Left renal pelvis (tissue), 4 donors: ENCODE data around the gene WWOX. TPM values are rescaled to one million over a fixed set of nuclear protein-coding genes. Genes with fewer than 3 reads are reported as not detected.
"Not testable (repeated sequence)": the region's sequence is repeated elsewhere in the genome, so short reads cannot be mapped to it uniquely, and the experiment has no call there.

Experiments used
- DNase-seq, 4 donors: peaks; one replicate each; pipeline ENCODE4 v3.0.0-alpha.2; 2013; ENCODE audit warnings: low read depth in 4 of 4, low spot score in 3 of 4
- polyA plus RNA-seq, 4 donors: library from polyadenylated mRNA; unstranded; fragments of 120-200 nt; gene quantifications; one replicate each; pipeline ENCODE4 v1.2.1, GENCODE V29; 2013; ENCODE audit not compliant: insufficient read length in 4 of 4

Gene WWOX
- polyA plus RNA-seq, 4 donors = 19.6 to 43.2 (median 39.7) TPM

DNA sequence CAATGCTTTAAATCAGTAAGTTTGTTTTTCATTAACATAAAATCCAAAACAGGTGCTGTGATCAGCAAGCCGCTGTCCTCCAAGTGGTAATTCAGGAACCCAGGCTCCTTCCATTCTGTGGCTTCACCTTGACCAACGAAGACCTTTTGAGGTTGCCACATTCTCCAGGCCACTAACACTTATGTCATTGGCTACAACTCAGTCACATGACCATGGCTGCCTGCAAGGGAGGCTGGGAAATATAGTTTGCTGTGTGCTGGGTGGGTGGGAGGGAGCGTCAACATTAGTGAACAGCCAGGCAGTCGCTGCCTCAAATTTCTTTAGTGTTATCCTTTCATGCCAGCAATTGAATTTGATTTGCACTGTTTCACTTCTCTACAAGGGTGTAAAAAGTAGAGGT, 951.9 kb downstream of the WWOX start:
- DNase-seq = no peak

DNA sequence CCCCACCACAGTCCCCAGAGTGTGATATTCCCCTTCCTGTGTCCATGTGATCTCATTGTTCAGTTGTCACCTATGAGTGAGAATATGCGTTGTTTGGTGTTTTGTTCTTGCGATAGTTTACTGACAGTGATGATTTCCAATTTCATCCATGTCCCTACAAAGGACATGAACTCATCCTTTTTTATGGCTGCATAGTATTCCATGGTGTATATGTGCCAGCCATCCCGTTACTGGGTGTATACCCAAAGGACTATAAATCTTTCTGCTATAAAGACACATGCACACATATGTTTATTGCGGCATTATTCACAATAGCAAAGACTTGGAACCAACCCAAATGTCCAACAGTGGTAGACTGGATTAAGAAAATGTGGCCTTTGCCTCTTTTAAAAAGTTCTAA, 952.7 kb downstream of the WWOX start:
- DNase-seq = not testable (repeated sequence)

DNA sequence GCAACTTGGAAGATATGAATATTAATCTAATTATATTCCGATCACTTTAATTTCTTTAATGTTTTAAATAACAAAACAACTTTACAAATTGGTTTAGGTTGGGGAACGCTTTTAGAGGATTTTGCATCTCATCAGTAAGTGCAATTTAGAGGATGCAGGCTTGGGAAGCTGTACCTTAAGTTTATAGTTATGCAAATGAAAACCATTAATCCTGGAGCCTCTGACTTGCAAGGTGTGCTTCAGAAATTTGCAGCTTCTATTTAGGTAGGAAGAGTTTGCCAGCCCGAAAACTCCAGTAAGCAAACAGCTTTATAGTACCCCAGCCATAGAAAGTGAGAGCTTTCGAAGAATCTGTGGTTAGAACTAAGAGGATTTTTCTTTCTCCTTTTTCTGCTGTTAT, 954.1 kb downstream of the WWOX start:
- DNase-seq = no peak

DNA sequence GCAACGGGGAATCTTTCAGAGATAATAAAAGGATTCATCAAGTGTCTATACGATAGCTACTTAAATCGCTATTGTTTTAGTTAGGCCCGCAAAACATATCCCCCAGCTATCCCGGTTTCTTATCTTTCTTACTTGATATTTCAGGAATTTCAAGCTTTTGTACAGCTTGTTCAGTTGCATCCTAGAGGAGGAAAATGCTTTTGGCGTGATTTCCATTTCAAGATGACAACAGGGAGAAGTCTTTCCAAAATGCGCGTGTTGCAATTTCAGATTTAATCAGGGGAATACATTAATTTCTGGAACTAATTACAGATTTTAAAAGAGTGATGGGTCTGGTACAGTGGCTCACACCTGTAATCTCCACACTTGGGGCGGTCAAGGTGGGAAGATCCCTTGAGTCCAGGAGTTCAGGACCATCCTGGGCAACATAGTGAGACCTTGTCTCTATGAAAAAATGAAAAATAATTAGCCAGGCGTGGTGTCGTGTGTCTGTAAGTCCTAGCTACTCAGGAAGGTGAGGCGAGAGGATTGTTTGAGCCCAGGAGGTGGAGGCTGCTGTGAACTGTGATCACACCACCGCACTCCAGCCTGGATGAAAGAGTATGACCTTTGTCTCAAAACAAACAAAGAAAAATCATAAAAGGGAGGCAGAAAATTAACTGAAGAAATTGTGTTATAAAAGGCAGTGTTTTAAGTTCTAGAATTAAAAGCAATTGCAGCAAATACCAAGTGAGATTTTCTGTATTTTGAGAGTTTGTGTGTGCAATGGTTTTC, 954.9 kb downstream of the WWOX start:
- no peak for DNase-seq

DNA sequence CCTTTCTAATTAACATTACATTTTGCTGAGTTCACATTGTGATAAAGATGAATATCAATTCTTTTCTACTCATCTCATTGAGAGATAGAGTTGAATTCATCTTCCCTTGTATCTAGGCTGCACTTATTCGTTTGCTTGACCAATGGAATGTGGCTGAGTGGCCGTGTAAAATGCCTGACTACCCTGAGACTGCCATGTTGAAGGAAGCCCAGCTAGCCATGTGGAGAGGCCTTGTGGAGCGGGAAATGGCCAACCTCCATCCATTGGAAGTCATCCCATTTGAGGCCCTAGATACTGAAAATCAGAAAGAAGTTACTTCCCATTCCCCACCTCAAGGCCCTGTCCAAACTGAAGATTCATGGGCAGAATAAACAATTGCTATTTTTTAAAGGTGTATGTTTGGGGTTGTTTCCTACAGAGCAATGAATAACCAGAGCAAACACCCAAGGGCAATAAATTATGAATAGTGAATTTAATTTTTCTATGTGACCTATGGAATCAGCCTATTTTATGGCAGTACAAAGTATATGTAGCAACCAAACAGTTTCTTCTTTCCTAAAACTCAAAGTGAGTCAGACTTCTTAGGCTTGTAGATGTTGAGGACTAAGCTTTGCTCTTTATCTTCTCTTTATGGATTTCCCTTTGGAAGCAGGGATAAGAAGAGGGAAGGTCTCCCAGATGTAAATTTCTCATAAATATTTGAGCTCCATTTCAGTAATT, 956.0 kb downstream of the WWOX start:
- no peak for DNase-seq

DNA sequence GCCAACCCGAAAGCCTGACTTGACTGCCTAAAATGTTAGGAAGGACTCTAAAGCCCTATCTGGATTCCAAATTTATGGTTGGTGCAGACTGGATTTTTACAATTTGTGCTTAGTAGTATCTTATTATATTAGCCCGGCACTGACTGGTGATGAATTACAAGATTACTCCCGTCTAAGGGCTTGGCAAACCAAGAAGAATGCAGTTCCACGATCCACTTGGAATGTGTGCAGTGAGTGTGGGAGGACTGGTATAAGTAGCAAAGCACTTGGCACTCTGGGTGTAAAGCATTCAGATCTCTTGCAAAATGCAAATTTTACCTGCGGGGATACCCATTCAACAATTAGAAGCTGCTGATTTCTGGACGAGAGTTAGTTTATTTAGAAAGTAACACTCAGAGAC, 961.7 kb downstream of the WWOX start:
- DNase-seq = no peak

DNA sequence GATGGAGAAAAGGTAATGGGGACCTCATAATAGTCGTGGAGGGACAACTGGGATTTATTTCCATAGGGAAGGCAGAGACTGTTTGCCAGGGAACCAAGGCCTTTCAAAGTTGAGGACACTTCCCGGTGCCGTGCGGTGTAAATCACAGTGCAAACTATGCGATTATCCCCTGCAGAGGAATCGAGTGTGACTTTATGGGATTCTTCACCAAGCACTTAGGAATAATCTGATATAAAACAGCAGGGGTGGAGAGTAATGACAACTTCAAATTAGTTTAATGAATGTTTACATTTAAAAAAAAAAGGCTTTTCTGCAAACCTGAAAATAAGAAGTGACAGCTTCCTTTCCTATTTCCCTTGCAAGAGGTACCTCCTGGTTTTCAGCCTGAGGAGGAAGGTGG, 962.9 kb downstream of the WWOX start:
- no peak for DNase-seq

DNA sequence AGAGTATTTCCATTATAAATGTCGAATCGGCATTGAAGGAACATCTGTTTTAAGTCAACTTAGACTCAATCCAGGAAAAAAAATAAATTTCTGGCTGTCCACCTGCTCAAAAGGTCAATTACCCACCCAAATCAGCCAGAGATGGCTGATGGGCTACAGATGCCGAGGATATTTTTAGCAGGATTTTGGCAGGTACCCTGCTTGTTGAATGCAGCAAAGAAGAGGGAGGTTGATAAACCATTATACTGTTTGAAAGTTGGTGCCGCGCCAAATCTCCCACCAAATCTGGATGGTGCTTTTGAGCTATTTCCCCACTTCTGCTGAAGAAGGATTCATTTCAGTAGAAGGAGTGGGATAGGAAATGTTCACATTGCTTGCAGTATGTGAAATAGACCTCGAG, 963.4 kb downstream of the WWOX start:
- no peak for DNase-seq

DNA sequence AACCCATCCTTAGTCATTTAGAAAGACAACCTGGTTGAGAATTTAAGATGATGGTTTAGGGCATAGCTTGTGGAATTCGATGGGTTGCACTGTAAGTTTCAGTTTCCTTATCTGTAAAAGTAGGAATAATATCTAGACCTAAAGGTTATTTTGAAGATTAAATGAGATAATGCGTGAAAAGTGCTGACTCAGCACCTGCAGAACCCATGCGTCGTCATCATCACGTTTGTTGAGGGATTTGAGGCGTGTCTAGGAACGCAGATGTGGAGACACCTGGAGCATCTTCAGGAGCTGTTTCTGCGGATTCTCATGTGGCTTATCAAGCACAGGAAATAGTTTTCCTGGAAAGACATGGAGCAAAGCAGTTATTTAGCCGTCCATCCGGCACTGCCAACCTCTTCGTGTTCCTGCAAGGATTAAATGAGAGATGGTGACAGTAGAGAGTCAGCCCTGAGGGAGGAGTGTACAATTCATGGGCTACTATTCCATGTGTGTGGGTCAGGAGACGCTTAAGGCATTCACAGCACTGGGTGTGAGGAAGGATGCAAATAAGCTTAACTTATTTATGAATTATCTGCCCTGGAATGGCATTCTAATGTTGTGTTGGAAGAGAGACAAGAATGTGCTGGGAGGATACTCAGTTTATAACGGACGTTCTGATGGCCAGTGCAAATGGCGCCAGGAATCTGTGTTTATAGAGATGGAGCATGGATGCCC, 965.0 kb downstream of the WWOX start:
- DNase-seq = no peak

DNA sequence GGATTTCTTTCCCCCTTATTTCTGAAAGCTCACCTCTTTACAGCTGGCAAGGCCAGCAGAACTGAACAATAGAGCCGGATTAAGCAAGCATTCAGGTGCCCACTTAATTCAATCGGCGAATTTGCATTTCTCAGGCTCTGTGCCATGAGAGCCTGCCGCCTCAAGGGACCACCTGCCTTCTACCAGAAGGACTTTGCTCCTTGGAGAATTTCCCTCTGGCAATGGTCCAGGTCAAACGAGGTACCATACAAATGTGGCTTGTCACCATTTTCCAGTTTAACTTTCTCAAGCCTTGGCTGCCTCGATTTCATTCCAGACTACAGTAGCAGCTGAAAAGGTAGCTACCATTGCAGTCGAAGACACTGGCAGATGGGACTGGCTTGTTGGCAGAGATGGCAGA, 967.1 kb downstream of the WWOX start:
- no peak for DNase-seq

DNA sequence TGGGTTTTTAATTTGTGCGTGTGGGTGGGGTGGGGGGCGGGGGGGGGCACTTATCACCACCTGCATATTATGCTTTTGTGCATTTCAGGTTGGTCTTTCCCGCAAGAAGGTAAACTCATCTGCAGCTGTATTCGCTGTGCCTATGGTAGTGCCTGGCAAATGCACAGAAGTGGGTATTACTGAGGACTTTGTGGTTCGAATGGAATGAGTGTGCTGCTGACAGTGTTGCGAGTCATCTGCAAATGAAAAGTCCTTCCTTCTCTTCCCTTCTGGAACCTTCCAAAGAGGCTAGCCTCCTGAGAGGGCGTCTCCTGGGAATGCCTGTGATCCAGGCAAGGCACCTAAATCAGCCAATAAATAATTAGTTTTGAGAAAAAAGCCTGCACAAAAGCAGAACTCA, 968.1 kb downstream of the WWOX start:
- DNase-seq = no peak

DNA sequence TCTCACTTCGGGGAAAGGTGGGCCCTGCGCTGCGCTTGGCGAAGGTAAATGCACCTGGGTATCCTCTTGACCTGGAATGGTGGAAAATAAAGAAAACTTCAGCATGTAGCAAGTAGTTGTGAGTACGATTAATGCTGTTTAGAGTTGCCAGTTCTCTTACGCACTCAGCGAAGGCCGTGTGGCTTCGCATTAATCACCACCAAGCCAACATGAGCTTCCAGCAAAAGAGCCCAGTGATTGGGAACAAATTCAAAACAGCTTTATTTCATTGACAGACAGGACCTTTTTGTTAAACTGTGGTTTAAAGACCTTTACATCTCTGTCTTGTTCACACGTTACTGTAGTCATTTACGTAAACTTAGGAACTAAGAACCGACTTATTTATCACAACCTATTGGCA, 969.7 kb downstream of the WWOX start:
- no peak for DNase-seq

DNA sequence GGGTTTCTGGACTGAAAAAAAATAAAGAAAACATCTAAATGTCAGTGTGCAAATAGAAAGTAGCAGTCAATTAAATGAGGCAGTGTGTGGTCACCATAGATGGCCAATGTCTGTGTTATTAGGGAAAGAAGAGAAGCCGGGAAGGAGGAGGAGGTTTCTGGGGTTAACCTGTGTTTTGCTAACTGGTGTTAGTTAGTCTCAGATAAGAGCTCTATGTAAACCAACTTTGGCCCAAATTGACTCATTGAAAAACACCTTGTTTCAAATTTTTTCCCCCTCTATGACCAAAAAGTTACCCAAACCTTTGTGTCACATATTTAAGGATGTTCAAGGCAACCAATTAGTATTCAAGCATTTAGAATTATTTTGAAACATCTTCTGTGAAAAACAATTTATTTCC, 970.2 kb downstream of the WWOX start:
- no peak for DNase-seq

DNA sequence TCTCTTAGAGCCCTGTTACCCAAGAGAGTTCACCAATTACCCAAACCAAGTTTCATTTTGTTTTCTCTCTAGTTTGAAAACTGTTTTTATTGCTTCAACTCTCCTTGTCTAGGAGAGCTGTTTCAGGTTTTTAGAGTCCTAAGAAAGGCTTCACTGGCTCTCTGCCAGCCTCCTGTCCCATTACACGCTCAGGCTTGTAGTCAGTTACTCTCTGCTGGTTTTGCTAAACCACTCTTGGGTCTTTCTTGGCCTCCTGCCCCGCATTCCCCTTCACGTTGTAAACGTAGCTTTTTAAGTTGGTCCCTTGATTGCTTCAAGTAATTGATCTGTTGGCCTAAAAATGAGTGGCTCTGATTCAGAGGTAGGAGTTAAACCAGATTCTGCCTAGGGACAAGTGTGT, 972.0 kb downstream of the WWOX start:
- no peak for DNase-seq

DNA sequence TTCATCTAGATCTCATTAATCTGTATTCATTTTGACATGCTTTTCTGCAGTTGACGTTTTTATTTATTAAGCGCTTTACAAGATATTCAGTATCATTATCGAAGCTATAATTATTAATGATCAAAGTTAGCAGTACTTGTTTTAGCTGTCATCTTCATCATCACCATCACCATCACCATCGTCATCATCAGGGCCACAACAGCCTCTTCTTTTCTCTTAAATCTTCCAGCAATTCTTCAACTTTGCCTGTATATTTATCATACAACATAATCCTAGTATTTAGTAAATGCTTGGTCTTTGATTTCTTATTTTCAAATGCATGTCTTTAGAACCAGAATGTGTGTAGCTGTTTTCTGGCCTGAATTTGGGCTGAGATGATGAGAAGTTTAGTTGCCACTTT, 973.1 kb downstream of the WWOX start:
- no peak for DNase-seq

DNA sequence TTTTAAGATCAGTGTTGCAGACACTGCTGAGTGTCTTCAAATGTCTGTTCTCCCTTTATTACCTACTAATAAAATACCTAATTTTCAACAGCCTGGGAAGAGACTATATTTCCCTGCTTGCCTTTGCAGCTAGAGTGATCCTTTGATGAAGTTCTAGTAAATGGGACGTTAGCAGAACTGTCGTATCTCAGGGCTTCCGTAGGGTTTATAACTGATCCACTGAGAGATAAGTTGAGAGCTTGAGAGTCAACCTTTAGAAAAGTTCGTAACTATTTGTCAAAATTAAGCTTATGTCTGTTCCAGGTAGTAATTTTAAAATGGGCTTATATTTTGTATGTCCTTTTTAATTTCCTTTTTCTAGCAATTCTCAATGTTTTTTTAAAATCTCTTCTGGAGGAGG, 974.1 kb downstream of the WWOX start:
- DNase-seq = no peak

DNA sequence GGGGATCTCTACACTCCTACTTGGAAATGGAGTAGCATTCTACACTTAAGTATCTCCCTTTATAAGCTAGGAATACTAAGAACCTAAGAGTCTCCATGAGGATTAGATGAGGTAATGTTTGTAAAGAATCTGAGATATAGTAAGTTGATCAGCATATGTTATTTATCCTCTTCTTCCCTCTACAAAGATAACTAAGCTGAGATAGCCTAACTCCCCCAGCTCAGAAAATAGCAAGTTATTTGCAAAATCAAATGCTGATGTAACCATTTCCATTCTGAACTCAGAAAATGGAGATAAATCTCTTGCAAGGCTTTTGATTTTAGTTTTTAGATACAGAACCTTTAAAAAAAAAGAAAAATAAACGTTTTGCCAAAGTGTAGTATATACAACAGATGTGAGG, 975.1 kb downstream of the WWOX start:
- no peak for DNase-seq

DNA sequence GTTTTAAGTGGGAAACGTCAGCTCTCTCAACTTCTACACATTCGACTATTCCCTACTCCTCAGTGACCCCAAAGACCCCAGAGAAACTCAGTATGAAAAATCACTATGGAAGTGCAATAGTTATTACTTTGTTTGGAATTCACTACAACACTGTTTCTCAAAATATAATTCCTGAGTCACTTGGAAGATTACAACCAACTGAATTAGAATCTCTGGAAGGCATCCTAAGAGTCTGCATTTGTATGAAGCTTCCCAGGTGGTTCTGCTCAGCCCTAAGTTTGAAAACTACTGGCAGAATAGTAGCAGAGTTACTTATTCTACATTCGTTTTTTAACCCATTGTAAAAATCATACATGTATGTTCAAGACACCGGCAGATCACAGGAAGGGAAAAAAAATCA, 975.5 kb downstream of the WWOX start:
- DNase-seq = no peak

DNA sequence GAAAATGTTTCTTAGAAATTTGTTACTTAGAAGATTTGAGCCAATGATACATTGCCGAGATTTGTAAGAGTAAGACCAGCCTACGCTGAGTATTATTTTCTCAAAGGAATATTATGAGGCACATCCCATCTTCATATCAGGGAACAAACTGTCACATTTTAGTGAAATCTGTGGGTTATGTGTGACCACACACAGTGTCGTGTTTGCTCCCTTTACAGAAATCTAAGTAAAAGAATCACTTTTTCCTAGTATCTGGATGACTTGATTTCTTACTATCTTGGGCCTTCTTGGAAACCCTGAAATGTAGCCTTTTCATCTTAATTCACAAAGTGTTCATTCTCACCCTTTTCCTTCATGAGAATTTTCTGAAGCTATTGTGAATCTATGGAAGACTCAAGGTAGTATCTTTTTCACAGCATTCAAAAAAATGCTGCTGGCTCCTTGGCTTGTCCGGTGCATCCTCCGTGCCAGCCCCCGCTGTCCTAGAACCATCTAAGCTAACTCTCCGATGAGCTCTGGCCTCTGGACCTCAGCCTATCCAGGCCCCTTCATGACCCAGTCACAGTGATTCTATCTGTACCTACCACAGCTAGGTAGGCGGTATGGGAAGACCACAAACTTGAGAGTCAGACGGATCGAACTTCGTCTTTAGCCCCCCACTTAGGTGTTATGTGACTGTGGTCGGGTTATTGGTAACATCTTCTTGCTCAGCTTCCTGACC, 976.8 kb downstream of the WWOX start:
- no peak for DNase-seq

DNA sequence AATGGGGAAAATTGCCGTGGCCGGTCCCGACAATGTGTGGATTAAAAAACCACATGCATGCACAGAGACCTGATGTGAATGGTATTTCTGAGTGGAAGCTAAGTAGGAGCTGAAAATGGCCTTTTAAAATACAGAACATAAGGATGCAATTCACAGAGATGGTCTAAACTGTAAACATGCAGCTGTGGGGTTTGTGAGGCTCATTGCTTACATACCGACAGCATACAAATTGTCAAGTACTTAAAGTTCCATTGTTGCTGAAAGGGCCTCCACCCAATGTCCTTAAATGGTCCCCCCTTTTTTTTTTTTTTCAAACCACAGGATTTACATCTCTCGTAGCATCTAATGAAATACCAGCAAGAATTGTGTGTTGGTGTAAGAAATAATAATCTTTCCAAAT, 977.9 kb downstream of the WWOX start:
- DNase-seq = no peak
